Heart right ventricle (tissue), 16 donors: ENCODE data around the gene FHIT. TPM values are rescaled to one million over a fixed set of nuclear protein-coding genes. Genes with fewer than 3 reads are reported as not detected.

ENCODE experiments used
- ATAC-seq, 8 donors: fragments of 200-7000 bp; cut with Tn5 transposase; one replicate each; pipeline ENCODE4 v1.9.1; 2020; ENCODE audit warnings: mild to moderate bottlenecking in 8 of 8, moderate library complexity in 8 of 8, moderate number of reproducible peaks in 1 of 8
- DNase-seq, 2 donors: peaks; one replicate each; pipeline ENCODE4 v3.0.0-alpha.2; 2020
- H3K27ac ChIP-seq, 10 donors: fragments of 200-600 bp; sonication (generic) in 2 of 10; one replicate each; pipeline versions ENCODE4 v1.5.0 to v1.8.0; 2020 to 2022; ENCODE audit warnings: mild to moderate bottlenecking in 3 of 10
- H3K27me3 ChIP-seq, 7 donors: fragments of 200-600 bp; one replicate each; pipeline ENCODE4 v1.8.0; 2021 to 2022; ENCODE audit warnings: mild to moderate bottlenecking in 2 of 7
- H3K36me3 ChIP-seq, 9 donors: fragments of 200-600 bp; sonication (generic) in 1 of 9; one replicate each; pipeline versions ENCODE4 v1.5.0 to v1.8.0; 2020 to 2022; ENCODE audit warnings: mild to moderate bottlenecking in 2 of 9
- H3K4me1 ChIP-seq, 9 donors: fragments of 200-600 bp; sonication (generic) in 1 of 9; one replicate each; pipeline versions ENCODE4 v1.5.0 to v1.8.0; 2020 to 2022; ENCODE audit warnings: mild to moderate bottlenecking in 4 of 9
- H3K4me3 ChIP-seq, 10 donors: fragments of 200-600 bp; sonication (generic) in 2 of 10; one replicate each; pipeline versions ENCODE4 v1.5.0 to v1.8.0; 2020 to 2022; ENCODE audit warnings: mild to moderate bottlenecking in 7 of 10, moderate library complexity in 2 of 10
- H3K9me3 ChIP-seq, 11 donors: fragments of 200-600 bp in 10 of 11; sonication (generic) in 2 of 11; one replicate each; pipeline versions ENCODE4 v1.5.0 to v1.8.0; 2013 to 2022; ENCODE audit warnings: mild to moderate bottlenecking in 2 of 11, control low read depth in 1 of 11, moderate library complexity in 1 of 11
- WGBS, 2 donors: extraction: QIAGEN DNeasy Blood & Tissue Kit; methylation state at CpG; one replicate each; pipeline ENCODE4 v1.1.7; 2013; ENCODE audit warnings: inconsistent platforms in 1 of 2; 5-methylcytosine and 5-hydroxymethylcytosine counted together
- intact Hi-C, 10 donors: fragments of 100-400 bp; cut with DNase I; formaldehyde crosslinking; loops; one replicate each; pipeline versions ENCODE4 v1.11.1 to v1.14.2; 2022
- polyA plus RNA-seq, 2 donors: library from polyadenylated mRNA; stranded (reverse); fragments of 200-250 nt; gene quantifications; one replicate each; pipeline ENCODE4 v1.2.3, GENCODE V29; 2013
- total RNA-seq, 10 donors: library from RNA; stranded (reverse); fragmentation: NEBNext Ultra II Directional in 3 of 10; extraction: Animal tissue kit (Norgen Biotek cat#: 25700) in 3 of 10; gene quantifications; one replicate each; pipeline versions ENCODE4 v1.2.1 to v1.2.4, GENCODE V29; 2021 to 2023
- TF ChIP-seq, protein P1 (sequence below), 9 donors: fragments of 200-600 bp; sonication (generic) in 2 of 9; IDR thresholded peaks; one replicate each; pipeline versions ENCODE4 v1.5.0 to v1.8.0; 2021 to 2022; ENCODE audit warnings: antibody characterized with exemption in 9 of 9, mild to moderate bottlenecking in 5 of 9, moderate library complexity in 1 of 9
- donor health status: Arrhythmogenic right ventricular cardiomyopathy.
- donor health status: ischemic (EF 13 %, LVEDD 7.1; RV severe dilation, severe dysfunction).
- donor health status: healthy with polysubstance abuse.
- donor health status: DM: no; HTN: yes; CAD: no.
- donor health status: DM: no; HTN: no; CAD: no.
- donor health status: ischemic (EF 25% LVEDD 6.9; RV normal size, moderate dysfunction).
- donor health status: ischemic (EF 25% LVEDD 5.7; RV mildly dilated, moderate dysfunction).
- donor health status: healthy.
- donor health status: DM: yes; HTN: yes; CAD: no.
- donor health status: Ischemic cardiomyopathy.
- donor health status: ischemic (EF 35%, LVEDD 5.7; RV mildly dilated, moderate dysfunction).
- donor health status: nonischemic (EF 11% LVEDD 7.7; RV severe dilation, severe dysfunction).
- donor health status: DM: yes; HTN: yes; CAD: no.
- donor health status: PGD.
- donor health status: ischemic (EF 29% LVEDD 5.4; RV normal size, mild dysfunction).
- donor health status: nonischemic (EF 23%, LVEDD 6.1; RV moderate dilation, normal function).

The FHIT gene
- total and polyA plus RNA-seq, 12 donors = 4.7 to 25.5 (median 18.3) TPM

GRCh38 chr3:60081381-60082095 is 1169.7 kb downstream of the FHIT start:
- intact Hi-C loops = no loop called here
- 65 to 77% methylated on average over 5 of the region's 5 CpGs for WGBS, 2 donors
- H3K27me3 ChIP-seq = no peaks in the 10 kb centered on the region
- no peak overlapping the region for H3K4me3 ChIP-seq
- no peak for ATAC-seq
- H3K27ac ChIP-seq = no peak overlapping the region
- TF ChIP-seq, protein P1, sequence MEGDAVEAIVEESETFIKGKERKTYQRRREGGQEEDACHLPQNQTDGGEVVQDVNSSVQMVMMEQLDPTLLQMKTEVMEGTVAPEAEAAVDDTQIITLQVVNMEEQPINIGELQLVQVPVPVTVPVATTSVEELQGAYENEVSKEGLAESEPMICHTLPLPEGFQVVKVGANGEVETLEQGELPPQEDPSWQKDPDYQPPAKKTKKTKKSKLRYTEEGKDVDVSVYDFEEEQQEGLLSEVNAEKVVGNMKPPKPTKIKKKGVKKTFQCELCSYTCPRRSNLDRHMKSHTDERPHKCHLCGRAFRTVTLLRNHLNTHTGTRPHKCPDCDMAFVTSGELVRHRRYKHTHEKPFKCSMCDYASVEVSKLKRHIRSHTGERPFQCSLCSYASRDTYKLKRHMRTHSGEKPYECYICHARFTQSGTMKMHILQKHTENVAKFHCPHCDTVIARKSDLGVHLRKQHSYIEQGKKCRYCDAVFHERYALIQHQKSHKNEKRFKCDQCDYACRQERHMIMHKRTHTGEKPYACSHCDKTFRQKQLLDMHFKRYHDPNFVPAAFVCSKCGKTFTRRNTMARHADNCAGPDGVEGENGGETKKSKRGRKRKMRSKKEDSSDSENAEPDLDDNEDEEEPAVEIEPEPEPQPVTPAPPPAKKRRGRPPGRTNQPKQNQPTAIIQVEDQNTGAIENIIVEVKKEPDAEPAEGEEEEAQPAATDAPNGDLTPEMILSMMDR (IDR thresholded peaks at IDR 0.05) = no peak
- H3K9me3 ChIP-seq = peaks cover 0 to 22% (median 6%) of the 10 kb centered on the region in 11 donors
- no peak for DNase-seq
- H3K4me1 ChIP-seq = no peaks in the 10 kb centered on the region
- H3K36me3 ChIP-seq = no peaks in the 10 kb centered on the region

DNA sequence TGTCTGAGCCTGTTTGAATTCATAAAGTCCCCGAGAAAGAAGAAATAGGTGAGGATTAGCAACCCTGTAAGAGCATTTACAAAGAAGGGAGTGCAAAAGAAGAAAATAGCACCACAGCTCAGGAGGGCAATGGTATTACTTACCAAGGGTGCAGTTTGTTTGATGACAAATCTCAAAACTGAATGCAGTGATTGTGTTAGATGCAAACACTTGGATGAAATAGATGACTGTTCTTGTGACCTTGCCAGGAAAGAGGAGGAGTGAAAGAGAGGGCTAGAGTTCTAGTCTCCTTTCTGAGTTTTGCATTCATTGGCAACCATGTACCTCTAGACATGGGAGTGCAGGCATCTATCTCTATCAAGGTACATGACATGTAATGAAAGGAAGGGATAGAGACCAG is 1170.6 kb downstream of the FHIT start:
- 85 to 98% methylated on average over 1 of the region's 1 CpG for WGBS, 2 donors
- TF ChIP-seq, protein P1 (IDR thresholded peaks at IDR 0.05) = no peak
- no peak overlapping the region for H3K27ac ChIP-seq
- H3K36me3 ChIP-seq = no peaks in the 10 kb centered on the region
- no peaks in the 10 kb centered on the region for H3K27me3 ChIP-seq
- ATAC-seq (no peak), DNase-seq (no peak)
- peaks cover 0 to 6% (median 0%) of the 10 kb centered on the region in 9 donors for H3K4me1 ChIP-seq
- no peak overlapping the region for H3K4me3 ChIP-seq
- intact Hi-C loops = no loop called here
- H3K9me3 ChIP-seq = peaks cover 0 to 22% (median 6%) of the 10 kb centered on the region in 11 donors

GRCh38 chr3:60079076-60079475 is 1172.2 kb downstream of the FHIT start:
- ATAC-seq (no peak), DNase-seq (no peak)
- Histone ChIP-seq H3K4me3 (no peak overlapping the region), H3K27me3 (no peaks in the 10 kb centered on the region), H3K36me3 (no peaks in the 10 kb centered on the region), H3K9me3 (peaks cover 0 to 22% (median 6%) of the 10 kb centered on the region in 11 donors), H3K4me1 (peaks cover 0 to 7% (median 0%) of the 10 kb centered on the region in 9 donors), H3K27ac (no peak overlapping the region)
- TF ChIP-seq, protein P1 (IDR thresholded peaks at IDR 0.05) = no peak
- WGBS, 2 donors = 59 to 64% methylated on average over 5 of the region's 5 CpGs
- intact Hi-C loops = no loop called here

DNA sequence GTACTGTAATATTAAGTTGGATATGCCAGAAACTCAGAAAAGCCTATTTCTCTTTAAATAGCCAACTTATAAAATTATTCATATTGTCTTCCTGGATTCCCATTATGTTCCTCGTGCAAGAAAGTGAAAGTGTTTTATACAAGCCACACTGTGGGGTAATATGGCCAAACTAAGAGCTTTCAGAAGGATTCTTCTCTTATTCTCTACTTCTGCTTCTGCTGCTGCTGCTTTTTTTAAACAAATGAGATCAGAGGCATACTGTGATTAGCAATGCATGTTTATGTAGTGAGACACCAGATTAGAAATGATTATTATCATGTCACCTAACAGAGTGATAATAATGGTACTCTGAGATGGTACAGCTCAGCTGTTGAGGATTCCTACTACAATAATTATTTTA is 1174.9 kb downstream of the FHIT start:
- Histone ChIP-seq H3K27me3 (no peaks in the 10 kb centered on the region), H3K36me3 (no peaks in the 10 kb centered on the region), H3K4me1 (peaks cover 0 to 7% (median 0%) of the 10 kb centered on the region in 9 donors), H3K9me3 (peaks cover 0 to 17% (median 6%) of the 10 kb centered on the region in 11 donors), H3K4me3 (peak overlapping the region in 3 of 10 donors; percentile 2 to 29 (median 21)), H3K27ac (no peak overlapping the region)
- intact Hi-C loops = no loop called here
- TF ChIP-seq, protein P1 (IDR thresholded peaks at IDR 0.05) = no peak
- WGBS, 2 donors = 38 to 39% methylated on average over 1 of the region's 1 CpG
- no peak for DNase-seq
- no peak for ATAC-seq
